Right forelimb (tissue), 1 donor: ENCODE data around the gene SYT9.
A peak's percentile ranks its signal among the peaks of the same experiment; 100 is the strongest.

Experiments used
- DNase-seq: peaks from one replicate; pipeline ENCODE4 v3.0.0-alpha.2; 2018

SYT9 gene

DNA sequence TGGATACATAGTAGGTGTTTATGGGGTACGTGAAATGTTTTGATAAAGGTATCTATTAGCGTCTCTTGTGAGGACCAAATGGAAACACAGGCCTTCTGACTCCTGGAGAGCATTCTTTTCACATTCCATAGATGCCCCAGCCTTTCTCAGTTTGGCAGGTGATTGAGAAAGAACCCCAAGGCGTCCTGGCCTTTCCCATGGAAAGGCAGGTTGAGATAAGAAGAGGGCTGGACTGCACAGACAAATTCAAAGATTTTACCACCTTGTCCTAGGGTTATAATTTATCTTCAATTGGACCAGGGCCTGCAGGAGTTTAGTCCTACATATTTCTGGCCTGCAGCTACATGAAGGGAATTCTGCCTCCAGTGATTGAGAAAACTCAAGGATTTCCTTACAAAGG is 232.9 kb downstream of the SYT9 start:
- no peak for DNase-seq

DNA sequence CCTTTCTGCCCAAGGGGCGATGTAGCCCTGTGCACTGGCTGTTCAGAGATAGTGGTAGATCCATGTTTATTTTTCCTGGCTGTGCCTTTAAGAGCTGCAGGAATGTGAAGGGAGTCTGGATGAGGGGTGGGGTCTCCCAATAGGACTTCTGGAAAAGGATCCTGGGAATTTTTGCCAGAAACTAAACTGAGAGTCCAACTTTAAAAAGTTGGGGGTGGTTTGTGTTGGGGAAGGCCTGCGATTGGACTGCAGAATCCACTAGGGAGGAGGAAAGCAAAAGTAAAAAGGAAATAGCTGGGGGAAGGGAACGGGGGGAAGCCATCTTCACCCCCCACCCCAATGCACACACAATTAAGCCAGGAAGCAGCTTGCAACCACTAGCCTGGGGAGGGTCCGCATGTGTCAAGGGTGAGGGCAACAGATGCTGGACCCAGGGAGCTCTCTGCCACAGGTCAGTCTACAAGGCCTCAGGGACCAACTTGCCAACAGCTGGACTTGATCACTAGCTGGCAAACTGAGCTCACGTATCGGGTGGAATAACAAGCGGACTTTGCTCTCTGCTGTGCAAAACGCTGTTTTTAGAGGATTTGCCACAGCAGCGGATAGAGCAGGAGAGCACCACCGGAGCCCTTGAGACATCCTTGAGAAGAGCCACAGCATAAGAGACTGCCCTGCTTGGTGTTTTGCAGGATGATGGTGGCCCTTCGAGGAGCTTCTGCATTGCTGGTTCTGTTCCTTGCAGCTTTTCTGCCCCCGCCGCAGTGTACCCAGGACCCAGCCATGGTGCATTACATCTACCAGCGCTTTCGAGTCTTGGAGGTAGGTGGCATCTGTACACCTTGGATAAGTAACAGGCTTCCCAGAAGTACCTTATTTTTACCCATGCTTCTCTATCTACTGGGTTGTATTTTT is 233.7 kb downstream of the SYT9 start, which contains the start of gene OLFML1:
Gene OLFML1 (plus strand): TSS at position 321 of the 912 bp plus-strand sequence. CDS start 370 bp downstream, at position 691.
- DNase-seq: peak; percentile 80

DNA sequence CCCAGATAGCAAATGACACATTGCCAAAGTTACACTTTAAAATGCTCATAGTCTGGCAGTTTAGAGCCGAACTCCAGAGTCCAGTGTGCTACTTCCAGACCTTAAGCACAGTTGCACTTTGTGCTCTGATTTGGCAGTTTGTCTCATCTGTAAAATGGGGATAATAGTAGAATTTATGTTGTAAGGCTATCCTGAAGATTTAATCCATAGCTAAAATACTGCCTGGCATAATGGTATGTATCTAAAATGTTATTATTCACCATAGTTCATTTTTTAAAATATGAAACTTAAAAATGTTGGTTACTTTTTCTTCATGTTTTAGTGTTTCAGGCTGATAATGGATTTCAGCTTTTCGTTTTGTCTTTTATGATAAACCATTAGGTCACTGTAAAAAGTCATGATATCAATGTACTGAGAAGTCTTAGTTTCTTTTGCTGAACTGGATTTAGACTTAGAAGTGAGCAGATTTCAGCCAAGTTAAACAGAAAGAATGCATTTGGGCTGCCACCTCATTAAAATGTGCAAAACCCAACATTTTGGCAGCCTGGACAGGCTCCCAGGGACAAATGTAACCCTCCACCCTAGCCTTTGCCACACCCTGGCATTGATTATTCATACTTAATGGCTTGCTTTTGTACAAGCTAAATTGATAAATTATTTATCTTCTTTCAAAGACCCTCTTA is 234.5 kb downstream of the SYT9 start:
- no peak for DNase-seq

DNA sequence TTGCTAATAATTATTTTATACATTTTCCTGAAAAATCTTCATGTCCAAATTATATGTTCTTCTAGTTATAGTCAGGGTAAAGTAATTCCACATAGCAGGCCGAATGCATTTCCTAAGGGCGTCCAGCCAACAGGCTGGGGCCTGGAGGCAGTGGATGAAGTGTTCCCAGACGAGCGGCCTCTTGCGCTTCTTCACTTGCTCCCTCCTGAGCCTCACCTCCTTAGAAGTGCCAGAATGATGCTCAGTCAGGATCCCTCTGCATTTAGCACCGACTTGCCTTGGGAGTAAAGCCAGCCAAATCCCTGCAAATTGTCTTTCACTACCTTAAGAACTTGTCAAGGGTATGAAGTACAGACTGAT is 235.1 kb downstream of the SYT9 start:
- DNase-seq: peak; percentile 81

DNA sequence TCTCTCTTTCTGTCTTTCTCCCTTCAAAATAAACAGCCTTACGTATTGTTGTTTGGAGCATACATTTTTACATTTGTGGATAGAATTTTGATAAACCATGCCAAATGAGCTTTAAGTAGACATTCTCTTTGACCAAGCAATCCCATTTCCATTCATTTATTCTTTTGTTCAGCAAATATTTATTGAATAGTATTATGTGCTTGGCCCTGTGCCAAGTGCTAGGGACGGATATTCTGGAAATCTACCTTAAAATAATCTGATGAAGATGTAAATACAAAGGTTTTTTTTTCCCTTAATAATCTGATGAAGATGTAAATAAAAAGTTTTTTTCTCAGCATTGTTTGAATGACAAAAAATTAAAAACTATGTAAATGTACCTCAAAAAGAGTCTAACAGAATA is 235.7 kb downstream of the SYT9 start:
- DNase-seq: no peak

DNA sequence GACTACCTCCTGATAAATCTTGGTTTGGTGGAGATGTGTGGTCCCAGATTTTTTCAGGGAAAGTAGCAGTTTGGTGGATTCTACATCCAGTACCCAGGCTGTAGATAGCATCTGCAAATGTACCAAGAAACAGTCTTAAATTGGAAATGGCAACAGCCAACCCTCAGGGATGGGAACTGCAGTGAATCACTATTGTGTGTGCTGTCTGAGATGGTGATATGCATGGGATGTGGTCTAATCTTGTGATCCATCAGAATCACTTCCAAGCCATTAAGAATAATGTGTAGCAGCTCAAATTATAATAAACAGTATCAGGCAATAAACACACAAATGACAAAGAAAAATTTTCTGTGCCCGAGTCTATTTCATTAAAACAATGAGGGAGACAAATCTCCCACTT is 237.0 kb downstream of the SYT9 start:
- DNase-seq: no peak

DNA sequence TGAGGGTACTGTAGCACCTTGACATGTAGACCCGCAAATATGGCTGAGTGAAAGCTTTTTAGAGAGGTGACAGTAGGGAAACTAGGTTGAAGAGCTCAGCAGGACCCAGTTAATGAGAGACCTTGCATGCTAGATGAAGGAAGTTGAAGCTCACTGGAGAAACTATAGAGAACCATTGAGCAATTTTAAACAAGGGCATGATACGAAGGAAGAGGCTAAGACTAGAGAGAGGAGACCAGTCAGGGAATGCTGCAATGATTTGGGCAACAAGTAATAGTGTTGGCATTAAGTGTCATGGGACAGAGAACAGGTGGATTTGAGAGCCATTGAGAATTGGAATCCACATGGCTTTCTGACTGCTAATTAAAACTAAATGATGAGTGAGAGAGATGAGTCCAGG is 237.7 kb downstream of the SYT9 start:
- DNase-seq: no peak

DNA sequence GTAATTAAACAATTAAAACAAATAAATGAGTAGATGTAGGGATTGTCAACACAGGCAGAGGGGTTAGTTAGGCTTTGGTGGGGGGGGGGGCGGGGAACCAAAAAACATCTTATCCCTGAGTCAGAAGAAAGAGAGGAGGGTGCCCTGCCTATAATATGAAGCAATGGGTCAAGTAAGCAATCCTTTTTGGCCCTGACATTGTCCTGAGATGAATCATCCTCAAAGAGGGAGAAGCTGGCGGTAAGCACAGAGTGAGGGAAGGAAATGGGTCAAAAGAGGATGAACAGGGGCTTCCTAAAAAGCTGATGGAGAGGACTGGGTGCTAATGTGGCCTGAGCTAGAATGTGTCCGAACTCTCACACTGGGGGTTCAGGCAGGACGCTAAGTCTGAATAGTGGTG is 238.3 kb downstream of the SYT9 start:
- DNase-seq: no peak

DNA sequence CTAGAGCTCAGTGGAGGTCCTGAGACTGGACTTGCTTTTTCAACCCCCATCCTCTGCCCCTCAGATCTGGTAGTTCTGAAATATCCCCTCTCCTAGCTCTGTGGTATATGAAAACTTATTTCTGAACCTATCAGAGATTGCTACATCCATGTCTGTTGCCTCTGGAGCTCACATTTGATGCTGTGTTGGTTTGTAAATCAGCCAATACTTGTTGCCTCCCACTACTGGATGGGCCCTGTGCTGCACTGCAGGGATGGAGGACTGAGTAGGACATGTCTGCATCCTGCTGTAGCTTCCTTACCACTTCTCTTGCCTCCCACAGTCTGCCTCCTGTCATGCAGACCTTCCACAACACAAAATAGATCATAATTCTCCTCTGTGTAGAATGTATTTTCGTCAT is 238.8 kb downstream of the SYT9 start:
- DNase-seq: no peak

DNA sequence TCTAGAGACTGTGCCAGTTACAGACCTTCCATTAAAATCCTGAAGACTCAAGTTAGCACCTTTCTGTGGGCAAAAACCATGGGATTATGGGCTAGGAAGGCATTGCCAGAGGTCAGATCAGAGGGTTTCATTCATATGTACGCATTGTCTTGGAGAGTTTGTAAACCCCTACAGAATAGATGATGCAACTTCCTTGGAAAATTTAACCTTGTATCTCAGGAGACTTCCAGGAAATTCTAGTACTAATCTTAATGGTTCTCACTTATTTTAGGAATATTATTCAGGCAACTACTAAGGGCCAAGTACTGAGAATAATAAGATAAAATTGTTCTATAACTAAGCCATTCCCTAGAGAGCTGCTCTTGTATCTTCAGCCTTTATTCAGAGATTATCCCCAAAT is 240.5 kb downstream of the SYT9 start:
- DNase-seq: no peak

DNA sequence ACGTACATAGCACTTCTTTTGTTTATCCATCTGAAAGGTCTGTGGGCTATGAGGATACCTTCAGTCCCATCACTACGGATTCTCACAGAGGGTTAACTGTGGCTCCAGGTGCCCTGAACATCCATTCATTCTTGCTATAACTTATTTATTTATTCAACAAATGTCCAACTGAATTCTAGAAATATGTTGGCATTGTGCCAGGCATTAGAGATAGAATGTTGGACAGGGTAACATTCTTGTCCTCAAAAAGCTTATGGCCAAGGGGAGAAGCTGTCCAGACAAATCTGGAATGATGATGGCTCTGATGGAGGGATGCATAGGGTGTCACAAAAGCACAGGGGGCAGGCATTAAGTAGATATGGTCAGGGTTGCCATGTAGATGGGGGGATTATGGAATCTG is 242.0 kb downstream of the SYT9 start:
- no peak for DNase-seq

DNA sequence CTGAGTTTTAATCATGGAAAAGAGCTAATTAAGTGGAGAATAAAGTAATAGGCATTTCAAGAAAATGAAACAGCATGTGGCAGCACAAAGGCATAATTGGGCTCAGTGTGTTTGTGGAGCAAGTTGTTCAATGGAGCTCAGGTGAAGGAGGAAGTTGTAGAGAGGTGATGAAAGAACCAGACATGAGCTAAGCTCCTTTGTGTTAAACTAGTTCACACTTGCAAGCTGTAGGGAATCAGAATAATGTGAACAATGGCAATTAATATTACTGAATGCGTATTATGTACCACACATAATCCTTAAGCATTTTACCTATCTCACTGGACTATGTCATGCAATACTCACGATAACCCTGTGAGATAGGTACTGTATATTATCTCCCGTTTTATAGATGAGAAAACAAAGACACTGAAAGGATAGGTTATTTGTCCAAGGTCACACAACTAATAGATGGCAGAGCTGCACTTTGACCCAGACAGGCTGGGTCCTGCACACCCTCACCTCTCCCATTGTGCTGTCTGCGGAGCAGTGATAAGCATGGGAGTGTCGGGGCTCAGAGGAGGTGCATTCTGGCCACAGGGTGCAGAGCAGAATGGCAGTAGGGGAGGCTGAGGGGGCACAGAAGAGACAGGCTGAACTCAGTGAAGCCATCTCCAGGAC is 242.5 kb downstream of the SYT9 start:
- DNase-seq: no peak

DNA sequence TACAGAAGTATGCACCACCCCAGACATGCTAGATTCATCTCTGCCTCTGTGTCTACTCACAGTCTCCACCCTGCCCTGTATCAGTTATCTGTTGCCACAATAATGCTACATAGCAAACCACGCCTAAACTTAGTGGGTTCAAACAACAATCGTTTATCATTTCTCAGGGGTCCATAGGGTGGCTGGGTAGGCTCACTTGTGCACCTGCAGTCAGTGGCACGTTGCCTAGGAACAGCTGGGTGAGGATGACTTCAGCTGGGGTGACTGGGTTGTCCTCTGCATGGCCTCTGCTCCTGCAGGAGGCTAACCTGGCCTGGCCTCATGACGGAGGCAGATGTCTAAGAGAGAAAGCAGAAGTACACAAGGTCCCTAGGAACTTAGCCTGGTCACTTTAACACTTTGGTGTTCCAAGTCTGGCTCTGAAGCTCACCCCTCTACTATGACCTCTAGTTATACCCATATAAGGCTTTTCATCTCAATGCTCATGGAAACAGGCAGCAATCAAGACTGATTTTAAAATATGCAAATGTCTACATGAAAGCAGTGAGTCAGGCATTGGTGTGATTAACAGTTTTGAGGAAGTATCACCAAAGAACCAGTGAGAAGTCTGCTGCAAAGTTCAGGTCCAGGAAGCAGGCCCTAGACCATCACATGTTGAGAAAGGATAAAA is 244.3 kb downstream of the SYT9 start:
- DNase-seq: no peak

DNA sequence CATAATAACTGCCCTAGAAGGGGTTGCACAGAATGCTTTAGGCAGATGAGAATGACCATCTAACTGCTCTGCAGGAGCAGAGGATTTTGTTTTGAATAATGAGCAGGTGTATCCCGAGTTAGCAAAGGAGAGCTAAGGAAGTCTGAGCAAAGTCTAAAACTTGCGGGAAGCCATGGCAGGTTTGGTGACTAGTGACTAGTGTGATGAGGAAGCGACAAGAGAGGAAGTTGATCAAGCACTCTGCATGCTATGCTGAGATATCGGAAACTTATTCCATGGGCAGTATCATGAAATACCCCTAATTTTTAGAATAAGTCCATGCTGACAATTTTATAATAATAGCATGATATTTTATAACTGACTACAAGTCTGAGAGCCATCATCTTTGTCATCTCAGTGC is 246.5 kb downstream of the SYT9 start:
- no peak for DNase-seq

DNA sequence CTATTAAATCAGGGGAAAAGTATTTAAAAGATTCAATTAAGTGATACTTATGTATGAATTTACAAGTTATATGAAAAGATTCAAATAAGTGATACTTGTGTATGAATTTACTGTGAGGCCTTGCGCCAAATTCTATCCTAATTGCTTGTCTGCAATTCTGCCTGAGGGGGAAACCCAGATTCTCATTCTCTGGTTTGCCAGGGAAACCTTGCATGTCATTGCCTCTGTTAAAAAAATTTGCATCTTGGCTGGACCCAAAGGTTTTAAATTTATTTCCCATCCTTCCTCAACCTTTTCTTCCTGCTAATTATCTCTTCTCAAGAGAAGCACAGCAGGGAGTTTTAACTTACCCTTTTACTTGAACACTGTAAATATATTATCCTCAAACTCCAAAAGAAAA is 247.4 kb downstream of the SYT9 start:
- no peak for DNase-seq

DNA sequence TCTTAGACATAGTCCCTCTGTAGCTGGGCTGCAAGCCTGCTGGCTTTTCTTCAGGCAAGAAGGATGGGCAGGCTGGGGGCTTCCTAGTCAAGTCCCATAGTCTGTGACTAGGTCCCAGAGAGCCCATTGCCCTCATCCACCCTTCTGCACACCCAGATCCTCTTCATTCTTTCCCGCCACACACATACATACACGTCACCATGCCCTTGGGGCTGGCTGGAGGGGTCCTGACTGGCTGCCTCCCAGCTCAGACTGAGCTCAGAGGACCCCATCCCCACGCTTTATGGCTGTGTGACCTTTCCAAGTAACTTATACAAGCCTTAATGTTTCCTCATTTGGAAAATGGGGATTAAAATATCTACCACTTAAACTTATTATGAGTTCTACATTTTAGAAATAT is 248.5 kb downstream of the SYT9 start:
- no peak for DNase-seq

DNA sequence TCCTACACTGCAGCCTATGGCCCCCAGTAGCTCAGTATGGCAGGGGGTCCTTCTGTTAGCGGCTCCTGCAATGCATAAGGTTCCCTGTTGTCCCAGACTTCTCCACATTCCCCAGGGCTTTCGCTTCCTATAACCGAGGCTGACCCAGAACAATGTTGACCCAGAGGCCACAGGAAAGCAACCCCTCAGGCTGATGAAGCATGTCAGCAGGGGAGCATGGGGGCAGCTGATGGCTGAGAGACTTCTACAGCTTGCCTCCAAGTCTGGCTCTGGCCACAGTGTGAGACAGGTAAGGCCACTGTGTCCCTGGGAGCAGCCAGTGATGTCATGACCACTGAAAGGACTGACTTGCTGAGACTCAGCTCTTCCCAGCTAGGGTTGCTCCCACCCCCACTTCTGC is 249.5 kb downstream of the SYT9 start:
- DNase-seq: no peak

DNA sequence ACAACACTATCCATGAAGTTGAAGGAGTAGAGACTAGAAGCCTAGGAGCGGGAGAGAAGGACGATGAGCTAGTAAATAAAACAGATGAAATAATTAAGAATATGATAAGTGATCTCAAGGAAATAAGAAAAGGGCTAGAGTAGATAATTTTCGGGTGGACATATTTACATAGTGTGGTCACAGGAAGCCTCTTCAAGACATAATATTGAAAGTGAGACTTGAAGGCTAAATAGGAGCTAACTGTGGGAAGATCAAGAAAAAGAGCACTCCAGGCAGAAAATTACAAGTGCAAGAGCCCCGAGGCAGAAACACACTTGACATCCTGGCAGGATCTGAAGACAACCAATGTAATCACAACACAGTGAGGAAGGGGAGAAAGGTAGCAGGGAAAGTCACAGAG is 250.2 kb downstream of the SYT9 start:
- no peak for DNase-seq

DNA sequence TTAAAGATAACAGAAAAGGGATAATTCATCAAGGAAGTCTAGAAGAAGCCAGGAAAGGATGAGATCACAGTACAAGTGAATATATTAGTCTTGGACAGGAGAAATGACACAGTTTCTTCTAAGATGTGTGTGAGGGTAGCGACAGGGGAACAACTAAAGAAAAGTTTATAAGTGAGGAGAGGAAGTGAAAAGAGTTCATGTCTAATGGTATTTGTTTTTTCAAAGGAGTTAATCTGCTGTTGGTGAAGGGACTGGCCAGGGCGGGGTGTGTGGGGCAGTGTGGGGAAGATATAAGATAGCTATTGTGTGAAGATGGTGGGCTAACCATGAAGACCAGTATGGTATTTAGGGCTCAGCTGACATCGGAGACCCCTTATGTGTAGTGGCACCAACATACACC is 254.5 kb downstream of the SYT9 start:
- no peak for DNase-seq

DNA sequence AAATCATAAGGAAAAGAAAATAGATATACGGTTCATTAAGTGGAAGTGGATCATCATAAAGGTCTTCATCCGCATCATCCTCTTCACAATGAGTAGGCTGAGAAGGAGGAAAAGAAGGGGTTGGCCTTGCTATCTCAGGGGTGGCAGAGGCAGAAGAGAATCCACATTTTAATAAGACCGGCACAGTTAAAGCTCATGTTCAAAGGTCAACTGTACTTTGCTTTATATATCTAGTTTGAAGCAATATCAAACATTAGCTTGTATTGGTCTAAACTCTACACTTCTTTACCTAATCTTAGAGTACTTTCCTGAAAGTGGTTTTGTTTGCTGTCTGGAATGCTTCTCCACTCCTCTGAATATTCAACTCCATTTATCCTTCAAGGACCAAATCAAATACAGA is 256.4 kb downstream of the SYT9 start:
- DNase-seq: no peak

DNA sequence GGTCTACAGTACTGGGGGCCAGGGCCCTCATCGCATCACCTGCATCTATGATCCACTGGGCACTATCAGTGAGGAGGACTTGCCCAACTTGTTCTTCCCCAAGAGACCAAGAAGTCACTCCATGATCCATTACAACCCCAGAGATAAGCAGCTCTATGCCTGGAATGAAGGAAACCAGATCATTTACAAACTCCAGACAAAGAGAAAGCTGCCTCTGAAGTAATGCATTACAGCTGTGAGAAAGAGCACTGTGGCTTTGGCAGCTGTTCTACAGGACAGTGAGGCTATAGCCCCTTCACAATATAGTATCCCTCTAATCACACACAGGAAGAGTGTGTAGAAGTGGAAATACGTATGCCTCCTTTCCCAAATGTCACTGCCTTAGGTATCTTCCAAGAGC is 258.3 kb downstream of the SYT9 start:
- no peak for DNase-seq

DNA sequence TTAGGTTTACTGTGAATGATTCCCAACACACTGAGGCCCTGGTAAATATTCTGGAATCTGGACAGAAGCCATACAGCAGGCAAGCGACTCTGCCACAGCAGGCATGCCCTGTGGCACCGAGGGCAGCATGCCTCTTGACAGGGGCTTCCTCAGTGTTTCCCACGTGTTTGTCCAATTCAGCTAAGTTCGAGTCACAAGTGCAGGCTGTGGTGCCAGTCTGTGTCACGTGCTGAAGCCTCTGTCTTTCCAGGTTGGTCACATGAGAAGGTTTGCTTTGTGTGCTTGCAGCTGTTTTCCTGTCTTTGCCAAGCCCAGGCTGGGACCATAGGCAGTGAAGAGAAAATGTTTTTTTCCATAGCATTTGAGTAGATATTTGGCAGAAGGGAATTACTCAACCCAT is 259.7 kb downstream of the SYT9 start:
- peak; percentile 64 for DNase-seq

DNA sequence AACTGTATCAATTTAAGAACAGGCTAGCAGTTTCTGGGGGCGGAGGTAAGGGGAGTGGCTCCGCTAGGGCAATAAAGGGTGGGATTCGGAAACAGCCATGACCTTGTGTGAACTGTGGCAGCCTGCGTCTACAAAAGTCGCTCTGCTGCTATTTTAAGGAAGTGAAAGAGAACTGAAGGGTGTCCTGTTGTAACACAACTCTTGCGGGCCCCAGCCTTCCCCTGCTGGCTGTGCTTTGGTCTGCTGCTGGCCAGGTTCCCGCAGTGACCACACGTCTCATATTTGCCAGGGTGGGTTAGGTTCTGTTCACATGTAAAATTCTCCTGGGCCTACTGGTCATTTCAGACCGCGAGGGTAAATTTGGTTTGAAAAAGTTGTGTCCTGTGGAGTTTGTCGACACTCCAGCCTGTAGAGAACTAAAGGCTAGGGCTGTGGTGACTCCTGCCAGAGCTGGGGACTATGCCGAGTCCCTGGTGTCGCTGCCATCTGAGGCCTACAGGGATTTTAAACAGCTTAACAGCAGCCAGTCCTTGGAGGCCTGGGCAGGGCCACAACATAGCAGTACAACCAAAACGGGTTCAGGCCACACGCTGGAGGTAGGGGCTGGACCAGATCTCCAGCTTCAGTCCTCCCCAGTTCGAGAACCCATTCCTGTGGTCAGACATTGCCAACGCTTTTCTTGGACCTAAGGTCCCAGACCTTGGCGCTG is 261.0 kb downstream of the SYT9 start:
- DNase-seq: peak; percentile 71
